Measurements from ENCODE around the gene TLR5. TPM values are rescaled to one million over a fixed set of nuclear protein-coding genes. Genes with fewer than 3 reads are reported as not detected.
A peak's percentile ranks its signal among the peaks of the same experiment; 100 is the strongest.

TLR5 gene
- total and polyA plus RNA-seq, 2 of the 4 experiments (the other 2 are of a cell fraction) = 0.09 to 0.18 TPM

- no TSS peak for BruUV-seq (replicated peaks)
- ATAC-seq (ENCODE audit: low read depth) (peak; percentile 75), DNase-seq (peak; percentile 25)
- Histone ChIP-seq H3K56ac (ENCODE audit: extremely low read depth, insufficient read depth, low read length) (no peak overlapping the region), H2AK5ac (ENCODE audit: low read depth, low read length) (no peak overlapping the region), H2BK5ac (ENCODE audit: low read depth, low read length, poor library complexity, severe bottlenecking) (no peak overlapping the region), H3K4ac (ENCODE audit: low read depth, low read length) (no peak overlapping the region), H4K91ac (ENCODE audit: insufficient read depth, low read depth, low read length) (no peak overlapping the region), H2AFZ (replicated peaks; ENCODE audit: low read length, poor library complexity) (peak overlapping the region; percentile 87), H3K18ac (ENCODE audit: low read depth, low read length) (no peak overlapping the region), H2BK15ac (ENCODE audit: low read depth, low read length) (no peak overlapping the region), H3K23ac (ENCODE audit: low read depth, low read length) (no peak overlapping the region), H3K4me3 (ENCODE audit: insufficient read depth, low read depth, low read length) (peak overlapping the region; percentile 39), H3K27me3 (ENCODE audit: control insufficient read depth, insufficient read depth, low read length) (peaks cover 30% of the 10 kb centered on the region), H4K20me1 (ENCODE audit: insufficient read depth, low read length) (no peaks in the 10 kb centered on the region), H4K8ac (ENCODE audit: low read depth in 2 of 2, low read length in 2 of 2) (no peak overlapping the region), H2BK20ac (ENCODE audit: low read depth, low read length) (no peak overlapping the region), H2BK120ac (ENCODE audit: low read depth, low read length) (no peak overlapping the region), H3K9ac (ENCODE audit: low read depth, low read length) (no peak overlapping the region), H3K79me1 (ENCODE audit: low read depth in 1 of 2, low read length in 2 of 2) (no peaks in the 10 kb centered on the region), H3K27ac (ENCODE audit: insufficient read depth, low read length) (no peak overlapping the region), H3K4me1 (ENCODE audit: control insufficient read depth, insufficient read depth, low read length) (no peaks in the 10 kb centered on the region), H4K5ac (ENCODE audit: low read depth, low read length) (no peak overlapping the region), H3K36me3 (ENCODE audit: control insufficient read depth, insufficient read depth, low read length) (no peaks in the 10 kb centered on the region), H2AK9ac (replicated peaks; ENCODE audit: low read depth, low read length, poor library complexity) (peak overlapping the region; percentile 81), H3K9me3 (ENCODE audit: control insufficient read depth, insufficient read depth, low read length) (no peaks in the 10 kb centered on the region), H3K4me2 (ENCODE audit: low read depth, low read length) (peak overlapping the region; percentile 97), H3K9me1 (ENCODE audit: insufficient read depth, low read length) (no peaks in the 10 kb centered on the region), H3K14ac (replicated peaks; ENCODE audit: low read depth, low read length) (no peak overlapping the region)
- in situ Hi-C loops (cut with MboI; ENCODE audit: low sequenced_read_pairs) (no loop called here), dilution Hi-C loops (cut with HindIII; ENCODE audit: low sequenced_read_pairs, unreplicated experiment) (no loop called here), intact Hi-C loops (cut with micrococcal nuclease) (no loop called here)
- POLR2A ChIA-PET (ENCODE audit: unreplicated experiment) = no interaction called here
- 29% methylated on average over 17 of the region's 37 CpGs; no CpG with 5 or more reads in 1 of the 2 experiments for WGBS, 2 experiments (ENCODE audit: extremely low coverage in 2 of 2, insufficient read length in 1 of 2)
- TF ChIP-seq NFE2L2 (IDR thresholded peaks at IDR 0.05; ENCODE audit: low read depth, low read length) = no peak
- TF ChIP-seq RFX5 (IDR thresholded peaks at IDR 0.05; ENCODE audit: low read depth, low read length) = no peak
- TF ChIP-seq RAD21 (IDR thresholded peaks at IDR 0.05; ENCODE audit: low read length) = peak; percentile 17; the same call in 1 of the 2 replicates
- TF ChIP-seq SMC3 (IDR thresholded peaks at IDR 0.05; ENCODE audit: low read depth, low read length) = peak; percentile 19; the same call in 1 of the 2 replicates
- no peak for TF ChIP-seq CEBPB (IDR thresholded peaks at IDR 0.05; ENCODE audit: low read depth, low read length)
- TF ChIP-seq CHD1 (IDR thresholded peaks at IDR 0.05; ENCODE audit: low read depth, low read length) = no peak
- TF ChIP-seq, protein P1, sequence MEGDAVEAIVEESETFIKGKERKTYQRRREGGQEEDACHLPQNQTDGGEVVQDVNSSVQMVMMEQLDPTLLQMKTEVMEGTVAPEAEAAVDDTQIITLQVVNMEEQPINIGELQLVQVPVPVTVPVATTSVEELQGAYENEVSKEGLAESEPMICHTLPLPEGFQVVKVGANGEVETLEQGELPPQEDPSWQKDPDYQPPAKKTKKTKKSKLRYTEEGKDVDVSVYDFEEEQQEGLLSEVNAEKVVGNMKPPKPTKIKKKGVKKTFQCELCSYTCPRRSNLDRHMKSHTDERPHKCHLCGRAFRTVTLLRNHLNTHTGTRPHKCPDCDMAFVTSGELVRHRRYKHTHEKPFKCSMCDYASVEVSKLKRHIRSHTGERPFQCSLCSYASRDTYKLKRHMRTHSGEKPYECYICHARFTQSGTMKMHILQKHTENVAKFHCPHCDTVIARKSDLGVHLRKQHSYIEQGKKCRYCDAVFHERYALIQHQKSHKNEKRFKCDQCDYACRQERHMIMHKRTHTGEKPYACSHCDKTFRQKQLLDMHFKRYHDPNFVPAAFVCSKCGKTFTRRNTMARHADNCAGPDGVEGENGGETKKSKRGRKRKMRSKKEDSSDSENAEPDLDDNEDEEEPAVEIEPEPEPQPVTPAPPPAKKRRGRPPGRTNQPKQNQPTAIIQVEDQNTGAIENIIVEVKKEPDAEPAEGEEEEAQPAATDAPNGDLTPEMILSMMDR (conservative IDR thresholded peaks at IDR 0.05; ENCODE audit: low read depth, low read length) = peak; percentile 65
- CTCF ChIA-PET = interaction anchor here (0.6 to 1.3 kb wide), 4 partner anchors 8 to 169 kb away, joined by 3 to 4 read pairs (median 3); no protein-coding TSS in a partner anchor
Measured at GRCh38 chr1:223129229-223129901, 13.7 kb downstream of the TLR5 start.
